NK-92 treated with Interleukin-12 subunit alpha and Interleukin-12 subunit beta, amount 100 ng/mL, for 24 hours (cell line): ENCODE results near the gene KRTAP1-5.
"Not testable (repeated sequence)": the region's sequence is repeated elsewhere in the genome, so short reads cannot be mapped to it uniquely, and the experiment has no call there.

ENCODE experiments used
- DNase-seq: peaks from one replicate; lab custom pipeline; 2025; lab: John Stamatoyannopoulos, UW

KRTAP1-5 gene

GRCh38 chr17:41026715-41027471 lies at the start of gene KRTAP1-5:
Gene KRTAP1-5, minus strand, starts transcription at chr17:41027208. Its CDS starts 53 bp downstream, at chr17:41027155.
- no peak for DNase-seq

DNA sequence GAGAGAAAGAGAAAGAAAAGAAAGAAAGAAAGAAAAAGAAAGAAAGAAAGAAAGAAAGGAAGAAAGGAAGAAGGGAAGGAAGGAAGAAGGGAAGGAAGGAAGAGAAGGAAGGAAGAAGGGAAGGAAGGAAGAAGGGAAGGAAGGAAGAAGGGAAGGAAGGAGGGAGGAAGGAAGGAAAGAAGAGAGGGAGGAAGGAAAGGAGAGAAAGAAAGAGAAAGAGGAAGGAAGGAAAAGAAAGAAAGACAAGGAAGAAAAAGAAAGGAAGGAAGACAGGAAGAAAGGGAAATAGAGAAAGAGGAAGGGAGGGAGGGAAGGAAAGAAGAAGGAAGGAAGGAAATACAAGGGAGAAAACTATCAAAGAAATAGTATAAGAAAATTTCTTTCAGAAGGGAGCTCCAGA lies 49.8 kb upstream of the KRTAP1-5 start:
- DNase-seq: no peak

- no peak for DNase-seq
These were observed 46.7 kb upstream of the KRTAP1-5 start for GRCh38 chr17:41073676-41074075.

GRCh38 chr17:41071606-41072360 lies 44.8 kb upstream of the KRTAP1-5 start:
- no peak for DNase-seq

GRCh38 chr17:41069031-41069430 lies 42.0 kb upstream of the KRTAP1-5 start:
- no peak for DNase-seq

GRCh38 chr17:41067281-41067680 lies 40.3 kb upstream of the KRTAP1-5 start:
- DNase-seq: no peak

- no peak for DNase-seq
These were observed 39.0 kb upstream of the KRTAP1-5 start, which contains the start of gene KRTAP2-4 for GRCh38 chr17:41065829-41066624. Gene KRTAP2-4, minus strand, starts transcription at chr17:41065879. Its CDS starts 34 bp downstream, at chr17:41065845.

- not testable (repeated sequence) for DNase-seq
These were observed 38.1 kb upstream of the KRTAP1-5 start for GRCh38 chr17:41065016-41065689.

GRCh38 chr17:41064301-41064700 lies 37.3 kb upstream of the KRTAP1-5 start:
- no peak for DNase-seq

GRCh38 chr17:41063449-41063848 lies 36.4 kb upstream of the KRTAP1-5 start:
- no peak for DNase-seq

DNA sequence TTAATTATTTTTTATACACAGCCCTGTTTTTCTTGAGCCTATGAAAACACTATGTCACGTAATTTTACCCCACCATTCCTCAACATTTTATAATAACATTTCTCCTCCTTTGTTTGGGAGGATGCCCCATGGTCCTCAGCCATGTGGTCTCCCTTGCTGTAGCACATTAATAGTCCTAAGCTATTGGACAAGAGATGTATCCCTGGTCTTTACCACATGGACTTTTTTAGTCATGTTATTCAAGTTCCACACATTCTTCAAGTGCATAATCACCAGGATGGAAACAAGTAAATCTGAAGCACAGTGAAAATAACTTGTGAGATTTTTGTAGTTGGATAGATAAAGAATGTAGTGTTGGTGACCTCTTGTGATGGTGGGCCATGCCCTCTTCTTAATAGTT lies 35.0 kb upstream of the KRTAP1-5 start:
- no peak for DNase-seq

GRCh38 chr17:41060052-41060604 lies 33.1 kb upstream of the KRTAP1-5 start, which contains the start of gene KRTAP2-3:
Gene KRTAP2-3, minus strand, starts transcription at chr17:41060114. Its CDS starts 64 bp downstream, at chr17:41060050.
- DNase-seq: no peak

DNA sequence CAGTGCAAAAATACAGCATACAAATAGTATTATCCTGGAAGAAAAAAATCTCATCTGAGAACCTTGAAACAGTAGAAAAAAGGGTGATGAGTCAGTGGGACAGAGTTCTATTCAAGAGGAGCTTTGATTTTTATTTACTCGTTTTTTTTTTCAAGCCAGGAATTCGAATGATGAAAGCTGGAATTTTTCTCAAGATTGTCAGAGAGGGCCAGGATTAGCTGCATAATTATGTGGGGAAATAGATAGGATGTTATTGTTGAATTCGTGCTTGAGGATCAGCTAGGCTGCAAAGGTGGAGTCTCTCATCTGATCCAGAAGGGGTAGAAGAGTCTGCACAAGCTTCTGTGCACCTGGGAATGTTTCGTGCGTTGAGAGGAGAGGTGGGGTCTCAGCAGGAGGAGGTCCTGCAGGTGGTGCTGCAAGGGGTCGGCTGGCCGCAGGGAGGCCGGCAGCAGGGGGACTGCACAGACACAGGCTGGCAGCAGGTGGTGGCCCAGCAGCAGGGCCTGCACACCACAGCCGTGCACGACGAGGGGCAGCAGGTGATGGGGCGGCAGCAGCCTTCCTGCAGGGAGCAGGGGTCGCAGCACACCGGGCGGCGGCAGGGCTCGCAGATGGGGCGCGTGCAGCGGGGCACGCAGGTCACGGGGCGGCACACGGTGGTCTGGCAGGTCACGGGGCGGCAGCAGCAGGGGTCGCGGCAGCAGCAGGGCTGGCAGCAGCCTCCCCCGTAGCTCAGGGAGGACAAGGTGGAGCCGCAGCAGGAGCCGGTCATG lies 32.5 kb upstream of the KRTAP1-5 start:
- DNase-seq: not testable (repeated sequence)

- no peak for DNase-seq
These were observed 31.7 kb upstream of the KRTAP1-5 start for GRCh38 chr17:41058741-41059140.

DNA sequence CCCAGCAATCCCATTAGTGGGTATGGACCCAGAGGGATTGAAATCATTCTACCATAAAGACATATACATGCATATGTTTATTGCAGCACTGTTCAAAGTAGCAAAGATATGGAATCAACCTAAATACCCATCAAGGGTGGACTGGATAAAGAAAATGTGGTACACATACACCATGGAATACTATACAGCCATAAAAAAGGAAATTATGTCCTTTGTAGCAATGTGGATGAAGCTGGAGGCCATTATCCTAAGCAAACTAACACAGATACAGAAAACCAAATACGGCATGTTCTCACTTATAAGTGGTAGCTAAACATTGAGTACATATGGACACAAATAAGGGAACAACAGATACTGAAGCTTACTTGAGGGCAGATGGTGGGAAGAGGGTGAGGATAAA lies 30.5 kb upstream of the KRTAP1-5 start:
- no peak for DNase-seq

DNA sequence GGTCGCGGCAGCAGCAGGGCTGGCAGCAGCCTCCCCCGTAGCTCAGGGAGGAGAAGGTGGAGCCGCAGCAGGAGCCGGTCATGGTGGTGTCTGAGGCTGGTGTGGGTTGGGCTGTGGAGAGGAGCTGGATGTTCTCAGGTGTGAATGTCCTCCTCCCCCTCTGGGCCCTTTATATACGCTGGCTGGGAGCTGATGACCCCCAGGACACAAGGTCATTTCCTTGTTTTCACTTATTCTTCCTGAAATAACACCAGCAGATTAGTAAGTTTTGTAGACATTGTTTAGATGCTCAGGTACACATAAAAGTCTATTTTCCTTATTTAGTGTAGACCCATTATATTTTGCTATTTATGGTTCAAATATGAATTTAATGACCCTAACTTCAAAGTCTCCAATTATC lies 28.1 kb upstream of the KRTAP1-5 start, which contains the start of gene KRTAP2-2:
TSS of gene KRTAP2-2 (minus strand) at position 101 of the 400 bp plus-strand sequence. CDS start at position 82, 19 bp downstream.
- not testable (repeated sequence) for DNase-seq

DNA sequence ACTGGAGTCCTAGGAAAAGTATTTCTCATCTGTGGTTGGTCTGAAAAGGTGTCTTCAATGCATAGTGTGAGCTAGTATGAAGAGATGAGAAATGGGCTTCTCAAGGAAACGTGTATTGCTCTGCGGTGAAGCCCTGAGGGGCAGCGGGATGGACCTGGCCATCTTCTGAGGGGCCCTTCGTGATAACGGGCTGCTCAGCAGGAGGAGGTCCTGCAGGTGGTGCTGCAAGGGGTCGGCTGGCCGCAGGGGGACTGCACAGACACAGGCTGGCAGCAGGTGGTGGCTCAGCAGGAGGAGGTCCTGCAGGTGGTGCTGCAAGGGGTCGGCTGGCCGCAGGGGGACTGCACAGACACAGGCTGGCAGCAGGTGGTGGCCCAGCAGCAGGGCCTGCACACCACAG lies 27.5 kb upstream of the KRTAP1-5 start:
- DNase-seq: not testable (repeated sequence)

DNA sequence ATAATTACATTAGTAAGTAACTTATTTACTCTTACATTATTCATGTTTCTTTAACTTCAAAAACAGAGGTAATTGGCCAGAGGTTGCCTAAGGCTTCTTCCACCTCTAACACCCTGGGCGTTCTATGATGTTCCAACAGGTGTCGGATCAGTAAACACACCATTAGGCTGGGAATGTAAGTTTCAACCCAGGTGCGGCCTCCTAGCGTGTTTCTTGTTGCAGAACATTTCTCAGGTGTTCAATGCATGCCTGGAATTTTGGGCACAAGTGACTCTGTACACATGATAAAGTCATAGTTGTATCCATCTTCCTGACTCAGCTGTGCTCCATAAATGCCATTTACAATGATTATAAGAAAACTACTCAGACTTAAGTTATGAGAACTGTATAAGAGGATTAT lies 27.0 kb upstream of the KRTAP1-5 start:
- no peak for DNase-seq

DNA sequence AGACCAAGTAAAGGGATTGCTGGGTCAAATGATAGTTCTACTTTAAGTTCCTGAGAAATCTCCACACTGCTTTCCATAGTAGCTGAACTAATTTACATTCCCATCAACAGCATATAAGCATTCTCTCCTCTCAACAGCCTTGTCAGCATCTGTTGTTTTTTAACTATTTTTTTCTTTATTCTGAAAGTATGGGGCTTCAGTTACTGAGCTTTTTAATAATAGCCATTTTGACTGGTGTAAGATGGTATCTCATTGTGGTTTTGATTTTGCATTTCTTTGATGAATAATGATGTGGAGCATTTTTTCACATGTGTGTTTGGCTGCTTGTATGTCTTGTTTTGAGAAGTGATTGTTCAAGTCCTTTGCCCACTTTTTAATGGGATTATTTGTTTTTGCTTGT lies 25.6 kb upstream of the KRTAP1-5 start:
- DNase-seq: no peak

DNA sequence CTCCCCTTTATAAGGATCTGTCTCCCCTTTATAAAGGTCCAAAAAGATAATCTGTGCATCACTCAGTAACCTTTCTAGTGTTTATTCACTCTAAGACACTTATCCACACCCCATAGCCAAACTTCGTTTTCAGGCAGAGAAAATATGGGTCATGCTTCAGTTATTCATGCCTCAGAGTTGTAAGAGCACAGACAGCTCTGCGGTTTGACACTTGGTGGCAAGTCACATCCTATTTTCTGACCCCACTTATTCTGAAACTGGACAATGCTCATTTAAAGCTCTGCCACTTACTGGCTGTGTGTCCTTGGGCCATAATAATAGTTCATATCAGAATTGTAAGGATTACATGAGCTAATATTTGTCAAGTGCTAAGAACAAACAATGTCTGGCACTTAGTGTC lies 22.1 kb upstream of the KRTAP1-5 start:
- no peak for DNase-seq
